Measurements from ENCODE around the gene SETBP1.

DNA sequence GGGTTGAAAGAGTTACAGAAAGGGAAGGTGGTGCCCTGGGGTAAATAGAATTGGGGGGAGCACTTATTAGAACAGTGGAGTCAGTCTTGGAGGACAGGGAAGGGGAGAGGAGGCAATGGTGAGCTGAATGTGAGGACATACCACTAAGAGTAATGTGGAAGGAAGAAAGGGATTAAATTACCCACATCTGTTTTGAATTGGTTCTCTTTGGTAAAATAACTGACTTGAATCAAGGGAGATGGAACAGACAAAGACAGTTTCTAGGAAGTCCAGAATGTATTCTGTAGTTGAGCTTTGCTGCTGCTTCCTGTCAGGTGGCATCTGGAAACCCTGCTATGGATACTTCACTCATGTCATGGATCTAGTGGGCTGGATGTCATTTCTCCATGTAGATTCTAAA is 6.7 kb downstream of the SETBP1 start:
- no peak for TF ChIP-seq ZNF274 (IDR thresholded peaks at IDR 0.05; ENCODE audit: low read length)
- TF ChIP-seq ZNF274 (tag by site-specific recombination; IDR thresholded peaks at IDR 0.05; ENCODE audit: borderline replicate concordance): no peak
- no peak for TF ChIP-seq ZNF785 (tag by site-specific recombination; IDR thresholded peaks at IDR 0.05)
- no peak for TF ChIP-seq ZNF549 (tag by site-specific recombination; IDR thresholded peaks at IDR 0.05)
- TF ChIP-seq, protein P1, sequence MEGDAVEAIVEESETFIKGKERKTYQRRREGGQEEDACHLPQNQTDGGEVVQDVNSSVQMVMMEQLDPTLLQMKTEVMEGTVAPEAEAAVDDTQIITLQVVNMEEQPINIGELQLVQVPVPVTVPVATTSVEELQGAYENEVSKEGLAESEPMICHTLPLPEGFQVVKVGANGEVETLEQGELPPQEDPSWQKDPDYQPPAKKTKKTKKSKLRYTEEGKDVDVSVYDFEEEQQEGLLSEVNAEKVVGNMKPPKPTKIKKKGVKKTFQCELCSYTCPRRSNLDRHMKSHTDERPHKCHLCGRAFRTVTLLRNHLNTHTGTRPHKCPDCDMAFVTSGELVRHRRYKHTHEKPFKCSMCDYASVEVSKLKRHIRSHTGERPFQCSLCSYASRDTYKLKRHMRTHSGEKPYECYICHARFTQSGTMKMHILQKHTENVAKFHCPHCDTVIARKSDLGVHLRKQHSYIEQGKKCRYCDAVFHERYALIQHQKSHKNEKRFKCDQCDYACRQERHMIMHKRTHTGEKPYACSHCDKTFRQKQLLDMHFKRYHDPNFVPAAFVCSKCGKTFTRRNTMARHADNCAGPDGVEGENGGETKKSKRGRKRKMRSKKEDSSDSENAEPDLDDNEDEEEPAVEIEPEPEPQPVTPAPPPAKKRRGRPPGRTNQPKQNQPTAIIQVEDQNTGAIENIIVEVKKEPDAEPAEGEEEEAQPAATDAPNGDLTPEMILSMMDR (tag by site-specific recombination; IDR thresholded peaks at IDR 0.05): no peak
- TF ChIP-seq ZNF114 (tag by site-specific recombination; IDR thresholded peaks at IDR 0.05): no peak
- TF ChIP-seq, protein P2, sequence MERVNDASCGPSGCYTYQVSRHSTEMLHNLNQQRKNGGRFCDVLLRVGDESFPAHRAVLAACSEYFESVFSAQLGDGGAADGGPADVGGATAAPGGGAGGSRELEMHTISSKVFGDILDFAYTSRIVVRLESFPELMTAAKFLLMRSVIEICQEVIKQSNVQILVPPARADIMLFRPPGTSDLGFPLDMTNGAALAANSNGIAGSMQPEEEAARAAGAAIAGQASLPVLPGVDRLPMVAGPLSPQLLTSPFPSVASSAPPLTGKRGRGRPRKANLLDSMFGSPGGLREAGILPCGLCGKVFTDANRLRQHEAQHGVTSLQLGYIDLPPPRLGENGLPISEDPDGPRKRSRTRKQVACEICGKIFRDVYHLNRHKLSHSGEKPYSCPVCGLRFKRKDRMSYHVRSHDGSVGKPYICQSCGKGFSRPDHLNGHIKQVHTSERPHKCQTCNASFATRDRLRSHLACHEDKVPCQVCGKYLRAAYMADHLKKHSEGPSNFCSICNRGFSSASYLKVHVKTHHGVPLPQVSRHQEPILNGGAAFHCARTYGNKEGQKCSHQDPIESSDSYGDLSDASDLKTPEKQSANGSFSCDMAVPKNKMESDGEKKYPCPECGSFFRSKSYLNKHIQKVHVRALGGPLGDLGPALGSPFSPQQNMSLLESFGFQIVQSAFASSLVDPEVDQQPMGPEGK (tag by site-specific recombination; IDR thresholded peaks at IDR 0.05): no peak
